ELR (cell line): ENCODE measurements around the gene CBFA2T2.
A peak's percentile ranks its signal among the peaks of the same experiment; 100 is the strongest.
"Not testable (repeated sequence)": the region's sequence is repeated elsewhere in the genome, so short reads cannot be mapped to it uniquely, and the experiment has no call there.

Source experiments
- DNase-seq: peaks from one replicate; pipeline ENCODE4 v3.0.0-alpha.2; 2015; ENCODE audit warnings: low read depth

CBFA2T2 gene

DNA sequence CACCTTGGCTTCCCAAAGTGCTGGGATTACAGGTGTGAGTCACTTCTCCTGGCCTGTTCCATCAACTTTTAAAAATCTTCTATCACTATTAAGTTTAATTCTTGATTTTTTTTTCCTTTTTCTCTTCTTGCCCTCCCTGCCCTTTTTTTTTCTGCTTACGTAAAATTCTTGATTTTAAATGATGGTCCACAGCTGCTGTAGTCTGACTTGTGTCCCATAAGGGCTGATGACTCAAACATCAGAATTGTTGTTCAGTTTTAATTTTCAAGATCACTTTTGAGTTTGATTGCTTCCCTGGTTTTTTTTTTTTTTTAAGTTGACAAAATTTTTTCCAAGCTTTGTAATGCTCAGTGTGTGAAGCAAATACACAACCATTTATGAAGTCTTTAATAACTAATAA lies 61.9 kb downstream of the CBFA2T2 start:
- DNase-seq, result no peak

DNA sequence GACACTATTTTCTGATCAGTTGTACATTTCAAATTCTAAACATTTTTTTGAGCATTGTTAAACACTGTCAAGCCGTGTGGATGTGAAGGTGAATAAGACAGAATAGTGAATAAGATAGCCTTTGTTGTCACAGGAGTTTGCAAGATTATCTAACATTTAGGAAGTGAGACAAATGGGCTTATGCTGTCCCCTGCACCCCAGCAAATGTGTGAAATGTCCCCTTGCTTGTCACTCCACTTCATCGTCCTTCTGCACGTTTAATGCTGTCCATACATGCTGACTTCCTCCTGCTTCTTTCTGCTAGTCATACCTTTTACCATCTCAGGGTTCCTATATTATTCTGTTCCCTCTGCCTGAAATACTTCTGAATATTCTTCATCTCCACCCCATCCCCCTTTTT lies 62.6 kb downstream of the CBFA2T2 start:
- no peak for DNase-seq

GRCh38 chr20:33553516-33553915 lies 63.6 kb downstream of the CBFA2T2 start:
- DNase-seq, result no peak

DNA sequence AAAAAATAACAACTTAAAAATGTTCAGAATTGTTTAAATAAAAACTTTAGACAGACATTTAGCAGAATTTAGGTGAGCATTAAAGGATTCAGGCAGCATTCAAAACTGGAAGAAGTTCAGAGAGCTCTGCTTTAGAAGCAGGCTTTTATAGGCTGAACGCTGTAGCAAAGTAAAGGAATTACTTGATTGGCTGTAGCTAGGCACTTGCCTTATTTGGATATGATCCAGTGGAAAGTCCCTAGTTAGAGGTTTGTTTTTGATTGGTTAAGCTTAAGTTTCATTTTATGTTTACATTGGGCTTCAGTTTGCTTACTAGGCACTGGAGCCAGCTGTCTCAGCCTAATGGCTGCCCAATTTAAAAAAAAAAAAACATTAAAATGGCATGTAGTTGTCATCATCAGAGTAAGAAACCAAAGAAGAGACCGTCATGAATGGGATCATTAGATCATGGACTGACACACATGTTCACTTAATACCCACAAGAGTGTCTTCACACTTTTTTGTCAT lies 65.1 kb downstream of the CBFA2T2 start:
- peak; percentile 97 for DNase-seq

- no peak for DNase-seq
Measured at GRCh38 chr20:33555755-33556154, 65.9 kb downstream of the CBFA2T2 start.

DNA sequence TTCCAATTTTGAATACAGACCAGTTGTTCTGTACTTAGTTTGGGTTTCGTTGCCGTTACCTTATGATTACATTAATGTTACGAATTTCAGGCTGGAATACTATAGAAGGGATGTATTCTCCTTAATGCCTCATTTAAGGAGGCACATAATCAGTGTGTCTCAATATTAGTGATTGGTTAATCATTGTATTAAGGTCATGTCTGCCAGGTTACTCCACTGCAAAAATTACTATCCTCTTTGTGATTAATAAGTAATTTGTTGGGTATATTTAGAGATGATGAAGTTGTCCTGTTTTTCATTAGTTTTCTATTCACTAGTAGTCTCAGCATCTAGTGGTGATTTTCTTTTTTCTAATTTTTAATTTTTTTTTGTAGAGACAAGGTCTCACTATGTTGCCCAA lies 66.3 kb downstream of the CBFA2T2 start:
- DNase-seq, result no peak

DNA sequence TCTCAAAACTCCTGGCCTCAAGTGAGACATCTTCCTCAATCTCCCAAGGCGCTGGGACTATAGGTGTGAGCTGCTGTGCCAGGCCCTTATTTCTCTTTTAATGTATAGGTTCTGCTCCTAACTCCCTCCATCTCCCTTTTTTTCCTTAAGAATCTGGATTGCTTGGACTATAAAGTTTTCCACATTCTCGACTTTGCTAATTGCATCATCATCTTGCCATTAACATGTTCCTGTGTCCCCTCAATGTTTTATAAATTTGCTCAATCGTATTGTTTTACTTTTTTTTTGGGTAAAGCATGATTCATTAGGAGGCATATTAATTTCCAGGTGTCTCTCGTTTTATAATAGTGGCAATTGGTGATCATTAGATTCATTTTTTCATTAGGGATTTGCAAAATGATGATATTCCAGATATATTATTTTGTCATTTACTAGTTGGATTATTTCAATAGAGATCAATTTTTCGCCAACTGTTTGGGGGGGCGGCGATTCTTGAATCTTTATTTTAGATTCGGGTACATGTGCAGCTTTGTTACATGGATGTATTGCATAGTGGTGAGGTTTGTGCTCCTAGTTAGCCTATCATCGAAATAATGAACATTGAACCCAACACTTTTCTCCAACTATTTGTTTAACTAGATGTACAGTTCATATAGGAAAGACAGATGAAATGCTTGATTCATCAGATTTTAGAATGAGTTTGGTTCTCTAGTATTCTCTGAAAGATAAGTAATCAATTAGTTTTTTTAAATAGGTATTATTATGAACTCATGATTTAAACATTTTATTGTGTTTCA lies 68.7 kb downstream of the CBFA2T2 start:
- DNase-seq, result no peak

DNA sequence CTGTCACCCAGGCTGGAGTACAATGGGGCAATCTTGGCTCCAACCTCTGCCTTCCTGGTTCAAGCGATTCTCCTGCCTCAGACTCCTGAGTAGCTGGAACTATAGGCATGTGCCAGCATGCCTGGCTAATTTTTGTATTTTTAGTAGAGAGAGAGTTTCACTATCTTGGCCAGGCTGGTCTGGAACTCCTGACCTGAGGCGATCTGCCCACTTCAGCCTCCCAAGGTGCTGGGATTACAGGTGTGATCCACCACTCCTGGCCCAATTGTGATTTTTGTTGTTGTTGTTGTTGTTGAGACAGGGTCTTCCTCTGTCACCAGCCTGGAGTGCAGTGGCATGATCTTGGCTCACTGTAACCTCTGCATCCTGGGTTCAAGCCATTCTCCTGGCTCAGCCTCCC lies 69.3 kb downstream of the CBFA2T2 start:
- no peak for DNase-seq

DNA sequence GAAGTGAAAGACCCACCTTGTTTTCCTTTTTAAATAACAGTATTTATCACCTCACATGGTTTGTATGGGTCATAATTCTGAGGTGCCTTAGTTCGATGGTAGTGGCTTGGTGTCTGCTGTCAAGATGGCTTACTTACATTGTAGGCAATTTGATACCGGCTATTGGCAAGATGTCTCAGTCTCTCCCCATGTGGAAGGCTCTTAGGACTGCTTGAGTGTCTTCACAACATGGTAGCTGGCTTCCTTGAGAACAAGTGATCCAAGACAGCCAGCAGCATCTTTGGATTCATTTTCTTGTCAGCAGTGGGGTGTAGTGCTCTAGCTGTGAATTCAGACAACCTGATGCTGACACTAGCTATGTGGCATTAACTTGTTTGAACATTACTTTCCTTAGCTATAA lies 70.1 kb downstream of the CBFA2T2 start:
- no peak for DNase-seq

DNA sequence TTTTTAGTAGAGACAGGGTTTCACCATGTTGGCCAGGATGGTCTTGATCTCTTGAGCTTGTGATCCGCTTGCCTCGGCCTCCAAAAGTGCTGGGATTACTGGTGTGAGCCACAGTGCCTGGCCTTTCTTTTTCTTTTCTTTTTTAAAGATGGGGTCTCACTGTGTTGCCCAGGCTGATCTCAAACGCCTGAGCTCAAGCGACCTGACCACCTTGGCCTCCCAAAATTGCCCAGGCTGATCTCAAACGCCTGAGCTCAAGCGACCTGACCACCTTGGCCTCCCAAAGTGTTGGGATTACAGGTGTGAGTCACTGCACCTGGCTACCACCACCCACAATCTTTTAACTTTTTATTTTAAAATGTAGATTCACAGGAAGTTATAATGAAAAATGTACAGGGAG lies 71.2 kb downstream of the CBFA2T2 start:
- DNase-seq, result not testable (repeated sequence)

DNA sequence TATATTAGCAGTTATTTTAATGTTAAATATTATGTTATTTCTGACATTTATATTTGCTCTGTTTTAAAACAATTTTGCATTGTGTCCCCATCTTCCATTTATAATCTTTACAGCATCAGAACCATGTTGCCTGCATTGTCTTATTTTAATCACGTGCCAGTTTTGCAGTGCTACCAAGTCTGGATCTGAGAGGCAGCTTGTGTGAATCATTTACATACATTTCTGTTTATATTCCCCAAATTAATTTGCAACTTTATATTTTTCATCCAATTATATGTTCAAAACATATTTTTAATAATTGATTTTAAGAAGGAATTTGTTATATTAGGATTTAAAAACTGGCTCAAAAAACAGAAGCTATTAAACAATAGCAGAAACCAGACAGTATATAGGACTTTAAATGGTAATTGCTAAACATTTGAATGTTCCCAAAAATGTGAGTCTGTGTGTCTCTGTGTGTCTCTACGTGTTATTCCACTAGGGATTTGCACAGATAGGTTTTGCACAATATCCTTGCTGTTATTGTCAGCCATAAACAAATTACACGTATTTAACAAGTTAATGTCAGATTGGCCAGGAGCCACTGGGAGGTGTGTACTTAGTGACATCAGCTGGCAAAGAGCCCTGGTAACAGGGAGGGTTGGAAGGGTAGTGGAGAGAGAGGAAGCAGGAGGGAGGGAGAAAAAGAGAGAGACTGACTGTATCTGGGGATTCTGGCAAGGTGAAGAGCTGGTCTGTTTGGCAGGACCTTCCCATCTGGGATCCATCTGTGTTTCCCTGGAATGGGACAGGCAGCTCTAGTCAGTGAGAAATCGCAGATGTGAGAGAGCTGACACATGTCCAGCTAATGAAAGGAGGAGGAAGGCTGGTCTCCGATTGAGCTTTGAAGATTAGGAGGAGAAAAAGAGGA lies 72.1 kb downstream of the CBFA2T2 start:
- peak; percentile 84 for DNase-seq

DNA sequence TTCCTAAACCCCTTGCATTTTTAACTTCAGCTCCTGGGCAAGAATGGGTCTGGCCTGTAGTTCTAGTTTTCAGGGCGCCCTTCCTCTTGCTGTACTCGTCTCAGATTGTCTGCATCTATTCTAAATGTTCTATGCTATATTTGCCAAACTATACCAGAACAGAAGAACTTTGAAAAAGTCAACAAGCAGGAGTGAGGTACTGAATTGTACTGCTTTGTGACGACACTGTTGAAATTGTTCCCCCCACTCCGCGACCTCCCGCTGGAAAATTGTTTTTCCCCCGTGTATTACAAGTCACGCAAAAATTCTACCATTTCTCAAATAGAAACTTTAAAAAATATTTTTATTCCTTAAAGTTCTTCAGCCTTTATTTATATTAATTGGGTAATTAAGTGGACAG lies 73.9 kb downstream of the CBFA2T2 start:
- no peak for DNase-seq

GRCh38 chr20:33566781-33567603 lies 77.1 kb downstream of the CBFA2T2 start:
- DNase-seq, result no peak

- DNase-seq, result no peak
Measured at GRCh38 chr20:33567949-33568348, 78.1 kb downstream of the CBFA2T2 start.

GRCh38 chr20:33568378-33568777 lies 78.5 kb downstream of the CBFA2T2 start:
- DNase-seq, result no peak

DNA sequence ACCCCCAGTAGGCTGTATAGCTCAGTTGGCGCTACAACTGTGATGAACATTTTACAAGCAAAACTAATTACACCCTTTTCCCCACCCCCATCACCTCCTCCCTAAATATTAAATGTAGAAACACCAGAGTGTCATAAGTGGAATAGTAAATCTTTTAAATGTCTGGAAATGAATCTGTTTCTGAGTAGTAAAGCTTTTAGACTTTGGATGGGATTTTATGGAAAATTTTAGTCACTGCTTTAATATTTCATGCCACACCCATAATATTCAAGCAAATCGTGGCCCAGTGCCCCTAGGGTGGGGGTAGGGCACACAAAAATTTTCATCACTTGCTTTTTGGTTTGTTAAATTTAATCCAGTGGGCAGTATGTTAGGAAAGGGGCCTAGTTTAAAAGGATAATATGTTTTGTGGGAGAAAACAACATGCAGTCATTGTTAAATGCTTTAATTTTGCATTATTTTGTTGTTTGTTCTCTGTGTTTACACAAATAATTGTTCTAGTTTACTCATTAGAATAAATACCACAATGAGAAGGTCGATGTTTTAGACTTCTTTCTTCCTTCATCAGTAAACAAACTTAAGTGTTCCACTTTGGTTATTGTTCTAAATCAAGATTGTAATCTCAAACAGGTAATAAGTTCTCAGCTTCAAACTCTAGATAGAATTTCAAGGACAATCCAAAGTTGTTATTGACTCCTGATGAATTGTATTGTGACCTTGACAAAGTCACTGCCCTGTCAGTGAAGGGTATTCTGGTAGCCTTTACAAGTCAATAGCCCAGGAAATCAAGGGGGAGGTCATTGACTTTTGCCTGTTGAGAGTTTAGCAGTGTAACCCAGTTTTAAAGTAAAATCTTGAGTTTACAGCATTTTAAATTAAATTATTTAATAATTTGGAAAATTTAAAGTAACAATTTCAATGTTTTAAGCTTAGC lies 79.2 kb downstream of the CBFA2T2 start:
- DNase-seq, result no peak

- no peak for DNase-seq
Measured at GRCh38 chr20:33569802-33570391, 80.0 kb downstream of the CBFA2T2 start.

DNA sequence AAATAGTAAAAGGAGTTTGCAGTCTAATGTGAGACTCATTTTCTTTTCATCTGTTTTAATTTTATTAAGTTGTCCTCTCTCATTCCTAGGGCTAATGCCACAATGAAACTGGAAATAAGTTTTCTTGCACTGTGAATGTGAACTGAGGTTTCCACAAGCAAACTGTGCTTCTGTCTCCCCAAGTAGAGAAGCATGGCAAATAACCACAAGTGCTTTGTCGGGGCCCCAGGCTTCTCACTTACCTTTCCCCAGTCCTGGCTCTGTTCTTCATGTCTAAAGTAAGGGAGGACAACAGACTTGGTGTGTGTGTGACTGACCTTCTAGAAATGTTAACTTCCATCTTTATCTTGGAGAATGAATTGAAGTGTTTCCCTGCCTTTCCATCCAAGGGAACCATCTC lies 80.8 kb downstream of the CBFA2T2 start:
- no peak for DNase-seq

GRCh38 chr20:33573268-33573667 lies 83.4 kb downstream of the CBFA2T2 start:
- not testable (repeated sequence) for DNase-seq

DNA sequence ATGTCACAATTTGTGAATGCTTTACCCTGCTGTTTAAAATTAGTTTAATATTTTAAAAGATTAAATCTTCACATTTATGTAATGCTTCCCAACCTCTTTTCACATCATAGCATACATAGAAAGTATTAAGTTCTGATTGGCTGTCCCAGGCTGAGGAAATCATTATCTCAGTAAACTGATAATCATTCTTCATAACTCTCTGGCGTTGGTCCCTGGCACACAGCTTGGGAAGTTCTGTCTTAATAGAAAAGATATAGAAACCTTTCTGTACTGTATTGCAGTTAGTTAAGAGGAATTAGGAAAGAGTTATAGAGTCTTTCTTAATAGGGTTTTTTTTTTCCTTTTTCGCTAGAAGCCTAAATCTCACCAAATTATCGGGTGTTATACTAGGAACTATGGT lies 85.4 kb downstream of the CBFA2T2 start:
- DNase-seq, result no peak
